H1 (cell line): Measurements from ENCODE around the gene DKKL1. TPM values are rescaled to one million over a fixed set of nuclear protein-coding genes. Genes with fewer than 3 reads are reported as not detected.

Experiments
- SRF ChIP-seq: IDR thresholded peaks from 2 replicates; pipeline ENCODE4 v1.6.1; 2011; ENCODE audit warnings: mild to moderate bottlenecking, low read depth, low read length, moderate library complexity
- TAF1 ChIP-seq: IDR thresholded peaks from 2 replicates; pipeline ENCODE4 v1.6.1; 2011; ENCODE audit warnings: mild to moderate bottlenecking, low read depth, low read length
- polyA plus RNA-seq, 7 experiments: library from polyadenylated mRNA; depleted of rRNA in 3 of 7; stranded (reverse) in 5 of 7; unstranded in 2 of 7; fragments of >200 nt in 5 of 7; fragments of 200-250 nt in 2 of 7; gene quantifications; 1 replicate in 5 of 7; 2 replicates in 1 of 7; 4 replicates in 1 of 7; pipeline versions ENCODE4 v1.2.1 to v1.2.3, GENCODE V29; 2011 to 2013; ENCODE audit warnings: missing spikeins in 2 of 7, mixed read lengths in 2 of 7
- total RNA-seq: library from RNA; stranded (reverse); fragmentation: NEBNext Ultra II Directional; extraction: Animal tissue kit (Norgen Biotek cat#: 25700); gene quantifications from 2 replicates; pipeline ENCODE4 v1.2.1, GENCODE V29; 2021

Gene DKKL1
- total and polyA plus RNA-seq, 2 of the 8 experiments (the other 6 are each of a cell fraction or from before 2014, with no cell fraction given) = 2.6 to 6.8 TPM

GRCh38 chr19:49378512-49378911, 14.8 kb downstream of the DKKL1 start (continued):
- TF ChIP-seq SRF (no peak), TAF1 (no peak)
